ENCODE data around the gene RAB35.

DNA sequence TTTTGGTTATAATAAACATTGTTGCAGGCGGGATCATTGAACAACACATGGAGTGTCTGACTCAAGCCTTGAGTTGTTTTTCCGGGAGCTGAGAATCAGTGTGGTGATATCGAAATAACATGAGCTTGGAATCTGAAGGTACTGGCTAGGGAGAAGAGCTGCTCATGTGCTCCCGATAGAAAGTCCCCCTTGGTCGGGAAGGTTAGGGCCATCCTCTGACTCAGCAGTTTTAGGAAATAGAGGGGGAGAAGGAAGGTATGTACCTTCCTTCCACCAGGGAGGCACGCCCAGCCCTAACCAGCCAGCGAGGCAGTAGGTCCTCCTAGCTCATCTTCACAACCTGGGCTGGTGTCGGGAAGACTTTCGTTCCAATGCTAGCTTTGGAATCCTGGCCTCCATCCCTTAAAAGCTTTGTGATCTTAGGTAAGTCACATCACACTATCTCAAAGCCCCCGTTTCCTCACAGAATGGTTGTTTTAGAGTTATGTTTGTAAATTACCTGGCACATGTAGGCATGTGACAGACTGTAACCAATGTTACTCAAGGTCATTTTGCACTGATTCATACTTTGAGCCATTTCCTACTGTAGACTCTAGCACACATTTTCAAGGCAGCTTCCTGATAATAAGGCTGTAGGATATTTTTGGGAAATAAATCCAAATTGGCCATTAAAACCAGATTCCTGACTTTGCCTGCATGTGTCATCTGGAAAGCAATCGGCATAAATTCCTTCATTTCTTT, 1.9 kb upstream of the RAB35 start:
- TF ChIP-seq, protein P1, sequence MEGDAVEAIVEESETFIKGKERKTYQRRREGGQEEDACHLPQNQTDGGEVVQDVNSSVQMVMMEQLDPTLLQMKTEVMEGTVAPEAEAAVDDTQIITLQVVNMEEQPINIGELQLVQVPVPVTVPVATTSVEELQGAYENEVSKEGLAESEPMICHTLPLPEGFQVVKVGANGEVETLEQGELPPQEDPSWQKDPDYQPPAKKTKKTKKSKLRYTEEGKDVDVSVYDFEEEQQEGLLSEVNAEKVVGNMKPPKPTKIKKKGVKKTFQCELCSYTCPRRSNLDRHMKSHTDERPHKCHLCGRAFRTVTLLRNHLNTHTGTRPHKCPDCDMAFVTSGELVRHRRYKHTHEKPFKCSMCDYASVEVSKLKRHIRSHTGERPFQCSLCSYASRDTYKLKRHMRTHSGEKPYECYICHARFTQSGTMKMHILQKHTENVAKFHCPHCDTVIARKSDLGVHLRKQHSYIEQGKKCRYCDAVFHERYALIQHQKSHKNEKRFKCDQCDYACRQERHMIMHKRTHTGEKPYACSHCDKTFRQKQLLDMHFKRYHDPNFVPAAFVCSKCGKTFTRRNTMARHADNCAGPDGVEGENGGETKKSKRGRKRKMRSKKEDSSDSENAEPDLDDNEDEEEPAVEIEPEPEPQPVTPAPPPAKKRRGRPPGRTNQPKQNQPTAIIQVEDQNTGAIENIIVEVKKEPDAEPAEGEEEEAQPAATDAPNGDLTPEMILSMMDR (IDR thresholded peaks at IDR 0.05), result no peak
- no peak for TF ChIP-seq POLR2A (IDR thresholded peaks at IDR 0.05)
